Esophagus muscularis mucosa (tissue), 4 donors: ENCODE data around the gene ARHGEF2.
A peak's percentile ranks its signal among the peaks of the same experiment; 100 is the strongest.

Source experiments
- EP300 ChIP-seq: sonication (generic); formaldehyde crosslinking; IDR thresholded peaks from one replicate; pipeline ENCODE4 v1.6.1; 2017; ENCODE audit warnings: antibody characterized with exemption
- POLR2A ChIP-seq: fragments of 450-650 bp; IDR thresholded peaks from one replicate; pipeline ENCODE4 v1.6.1; 2017; ENCODE audit warnings: antibody characterized with exemption, moderate library complexity, mild to moderate bottlenecking, low read depth
- POLR2AphosphoS5 ChIP-seq, 2 donors: sonication (generic); formaldehyde crosslinking; IDR thresholded peaks; one replicate each; pipeline ENCODE4 v1.6.1; 2017; ENCODE audit warnings: antibody characterized with exemption in 2 of 2
- TF ChIP-seq, protein P1 (sequence below), 3 experiments: fragments of 200-600 bp in 2 of 3; fragments of 450-650 bp in 1 of 3; sonication (generic) in 2 of 3; IDR thresholded peaks; one replicate each; pipeline ENCODE4 v1.5.1; 2017 to 2019; ENCODE audit warnings: antibody characterized with exemption in 3 of 3, mild to moderate bottlenecking in 2 of 3, moderate library complexity in 1 of 3

DNA sequence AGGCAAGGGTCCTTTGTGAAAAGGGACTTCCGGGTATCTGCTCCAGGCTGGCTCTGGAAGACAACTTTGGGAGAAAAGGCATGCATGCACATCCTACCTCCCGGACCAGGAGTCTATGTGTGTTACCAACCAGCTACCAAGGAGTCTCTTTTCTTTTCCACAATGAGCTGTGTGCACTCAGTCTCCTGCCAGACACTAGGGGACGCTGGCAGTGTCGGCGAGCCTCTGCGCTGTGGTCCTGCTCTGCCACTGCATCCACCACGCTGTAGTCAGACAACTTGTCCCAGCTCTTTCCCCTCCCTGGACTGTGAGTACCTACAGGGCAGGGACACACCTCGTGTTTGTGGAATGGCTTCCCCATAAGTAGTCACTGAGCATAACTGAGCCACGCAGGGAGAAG is 47.5 kb upstream of the ARHGEF2 start:
- TF ChIP-seq EP300, result no peak
- TF ChIP-seq, protein P1, sequence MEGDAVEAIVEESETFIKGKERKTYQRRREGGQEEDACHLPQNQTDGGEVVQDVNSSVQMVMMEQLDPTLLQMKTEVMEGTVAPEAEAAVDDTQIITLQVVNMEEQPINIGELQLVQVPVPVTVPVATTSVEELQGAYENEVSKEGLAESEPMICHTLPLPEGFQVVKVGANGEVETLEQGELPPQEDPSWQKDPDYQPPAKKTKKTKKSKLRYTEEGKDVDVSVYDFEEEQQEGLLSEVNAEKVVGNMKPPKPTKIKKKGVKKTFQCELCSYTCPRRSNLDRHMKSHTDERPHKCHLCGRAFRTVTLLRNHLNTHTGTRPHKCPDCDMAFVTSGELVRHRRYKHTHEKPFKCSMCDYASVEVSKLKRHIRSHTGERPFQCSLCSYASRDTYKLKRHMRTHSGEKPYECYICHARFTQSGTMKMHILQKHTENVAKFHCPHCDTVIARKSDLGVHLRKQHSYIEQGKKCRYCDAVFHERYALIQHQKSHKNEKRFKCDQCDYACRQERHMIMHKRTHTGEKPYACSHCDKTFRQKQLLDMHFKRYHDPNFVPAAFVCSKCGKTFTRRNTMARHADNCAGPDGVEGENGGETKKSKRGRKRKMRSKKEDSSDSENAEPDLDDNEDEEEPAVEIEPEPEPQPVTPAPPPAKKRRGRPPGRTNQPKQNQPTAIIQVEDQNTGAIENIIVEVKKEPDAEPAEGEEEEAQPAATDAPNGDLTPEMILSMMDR (IDR thresholded peaks at IDR 0.05), result peak in 1 of 3 experiments; percentile 23
- no peak for TF ChIP-seq POLR2A
- TF ChIP-seq POLR2AphosphoS5 (IDR thresholded peaks at IDR 0.05), result no peak
